ENCODE data around the gene PTCD1.
A peak's percentile ranks its signal among the peaks of the same experiment; 100 is the strongest.

PTCD1 gene

GRCh38 chr7:99461221-99461620, 22.6 kb upstream of the PTCD1 start:
- H3K4me1 ChIP-seq (ENCODE audit: insufficient read depth, low read length): peaks cover 37% of the 10 kb centered on the region
- no peak overlapping the region for H3K9ac ChIP-seq (ENCODE audit: low read depth, low read length)
- H4K20me1 ChIP-seq (ENCODE audit: insufficient read depth, low read length): peaks cover 68% of the 10 kb centered on the region
- TF ChIP-seq CTCF (IDR thresholded peaks at IDR 0.05; ENCODE audit: borderline replicate concordance, extremely low read depth, low read length, poor library complexity, severe bottlenecking): peak; percentile 26
- no peak for TF ChIP-seq EZH2 (IDR thresholded peaks at IDR 0.05; ENCODE audit: borderline replicate concordance, low read depth, low read length, severe bottlenecking)
- H3K27ac ChIP-seq (ENCODE audit: low read length): no peak overlapping the region
- DNase-seq: no peak
- peak overlapping the region; percentile 24; the same call in 1 of the 2 replicates for H3K4me2 ChIP-seq (ENCODE audit: insufficient read depth, low read length)
- H3K27me3 ChIP-seq (ENCODE audit: insufficient read depth, low read length, poor library complexity): no peaks in the 10 kb centered on the region
- no peak overlapping the region for H3K4me3 ChIP-seq (ENCODE audit: low read depth in 1 of 2, low read length in 2 of 2)
- H3K79me2 ChIP-seq (ENCODE audit: insufficient read depth, low read length): peaks cover 95% of the 10 kb centered on the region
- no peak overlapping the region for H2AFZ ChIP-seq (ENCODE audit: low read depth, low read length)
- peaks cover 79% of the 10 kb centered on the region for H3K36me3 ChIP-seq (ENCODE audit: insufficient read depth, low read length)
- ATAC-seq (ENCODE audit: insufficient read depth, low read depth): no peak
- H3K9me3 ChIP-seq (ENCODE audit: insufficient read depth, low read length, severe bottlenecking): no peaks in the 10 kb centered on the region

GRCh38 chr7:99460651-99461050, 22.1 kb upstream of the PTCD1 start:
- H3K9me3 ChIP-seq (ENCODE audit: insufficient read depth, low read length, severe bottlenecking): no peaks in the 10 kb centered on the region
- H3K36me3 ChIP-seq (ENCODE audit: insufficient read depth, low read length): peaks cover 82% of the 10 kb centered on the region
- ATAC-seq (ENCODE audit: insufficient read depth, low read depth): no peak
- H3K27me3 ChIP-seq (ENCODE audit: insufficient read depth, low read length, poor library complexity): no peaks in the 10 kb centered on the region
- H3K9ac ChIP-seq (ENCODE audit: low read depth, low read length): no peak overlapping the region
- peaks cover 36% of the 10 kb centered on the region for H3K4me1 ChIP-seq (ENCODE audit: insufficient read depth, low read length)
- H3K4me2 ChIP-seq (ENCODE audit: insufficient read depth, low read length): peak overlapping the region; percentile 24; the same call in 1 of the 2 replicates
- DNase-seq: no peak
- no peak overlapping the region for H2AFZ ChIP-seq (ENCODE audit: low read depth, low read length)
- TF ChIP-seq CTCF (IDR thresholded peaks at IDR 0.05; ENCODE audit: borderline replicate concordance, extremely low read depth, low read length, poor library complexity, severe bottlenecking): no peak
- TF ChIP-seq EZH2 (IDR thresholded peaks at IDR 0.05; ENCODE audit: borderline replicate concordance, low read depth, low read length, severe bottlenecking): no peak
- H3K27ac ChIP-seq (ENCODE audit: low read length): no peak overlapping the region
- H3K79me2 ChIP-seq (ENCODE audit: insufficient read depth, low read length): peaks cover 95% of the 10 kb centered on the region
- peaks cover 73% of the 10 kb centered on the region for H4K20me1 ChIP-seq (ENCODE audit: insufficient read depth, low read length)
- H3K4me3 ChIP-seq (ENCODE audit: low read depth in 1 of 2, low read length in 2 of 2): no peak overlapping the region; a peak in 1 of 4 replicates

- TF ChIP-seq CTCF (IDR thresholded peaks at IDR 0.05; ENCODE audit: borderline replicate concordance, extremely low read depth, low read length, poor library complexity, severe bottlenecking) (peak; percentile 67), EZH2 (IDR thresholded peaks at IDR 0.05; ENCODE audit: borderline replicate concordance, low read depth, low read length, severe bottlenecking) (no peak)
- Histone ChIP-seq H3K4me2 (ENCODE audit: insufficient read depth, low read length) (no peak overlapping the region), H3K79me2 (ENCODE audit: insufficient read depth, low read length) (peaks cover 86% of the 10 kb centered on the region), H2AFZ (ENCODE audit: low read depth, low read length) (no peak overlapping the region), H4K20me1 (ENCODE audit: insufficient read depth, low read length) (peaks cover 79% of the 10 kb centered on the region), H3K27me3 (ENCODE audit: insufficient read depth, low read length, poor library complexity) (no peaks in the 10 kb centered on the region), H3K27ac (ENCODE audit: low read length) (no peak overlapping the region), H3K36me3 (ENCODE audit: insufficient read depth, low read length) (peaks cover 94% of the 10 kb centered on the region), H3K4me3 (ENCODE audit: low read depth in 1 of 2, low read length in 2 of 2) (no peak overlapping the region), H3K9ac (ENCODE audit: low read depth, low read length) (no peak overlapping the region), H3K4me1 (ENCODE audit: insufficient read depth, low read length) (peaks cover 23% of the 10 kb centered on the region), H3K9me3 (ENCODE audit: insufficient read depth, low read length, severe bottlenecking) (no peaks in the 10 kb centered on the region)
- ATAC-seq (ENCODE audit: insufficient read depth, low read depth): peak; percentile 73
- peak; percentile 52 for DNase-seq
Measured at GRCh38 chr7:99459087-99459486, 20.5 kb upstream of the PTCD1 start.

All from DND-41 (cell line).